Hippocampal formation (tissue), 2 donors: ENCODE measurements around the gene SFT2D2.
A peak's percentile ranks its signal among the peaks of the same experiment; 100 is the strongest.

Experiments used
- DNase-seq, 2 donors: peaks; one replicate each; lab custom pipeline; 2025; lab: John Stamatoyannopoulos, UW

Gene SFT2D2

GRCh38 chr1:168265596-168265995 lies 39.8 kb downstream of the SFT2D2 start:
- DNase-seq, result no peak

DNA sequence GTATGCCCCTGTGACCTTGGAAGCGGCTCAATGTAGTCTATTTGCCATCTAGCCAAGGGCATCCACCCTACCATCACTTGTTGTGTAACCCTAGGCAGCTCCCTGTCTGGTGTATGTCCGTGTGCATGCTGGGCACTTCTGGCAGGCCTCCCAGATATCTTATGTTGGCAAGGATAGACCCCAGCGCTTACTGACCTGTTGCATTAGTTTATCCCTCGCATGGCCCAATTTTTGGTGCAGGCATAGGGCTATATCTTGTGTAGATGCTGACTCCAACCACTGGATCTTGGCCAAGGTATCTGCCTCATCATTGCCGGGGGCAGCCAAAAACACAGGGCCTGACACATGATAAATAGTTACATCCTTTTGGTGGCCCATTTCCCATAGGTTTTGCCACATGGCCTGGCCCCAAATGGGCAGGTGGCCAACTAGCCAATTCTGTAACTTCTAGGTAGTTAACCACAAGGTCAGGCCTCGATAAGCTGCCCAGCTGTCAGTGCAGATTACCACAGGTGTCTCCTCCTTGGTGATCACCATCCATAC lies 40.9 kb downstream of the SFT2D2 start:
- DNase-seq, result no peak

- DNase-seq, result no peak
These were observed 45.8 kb downstream of the SFT2D2 start for GRCh38 chr1:168271636-168272035.

DNA sequence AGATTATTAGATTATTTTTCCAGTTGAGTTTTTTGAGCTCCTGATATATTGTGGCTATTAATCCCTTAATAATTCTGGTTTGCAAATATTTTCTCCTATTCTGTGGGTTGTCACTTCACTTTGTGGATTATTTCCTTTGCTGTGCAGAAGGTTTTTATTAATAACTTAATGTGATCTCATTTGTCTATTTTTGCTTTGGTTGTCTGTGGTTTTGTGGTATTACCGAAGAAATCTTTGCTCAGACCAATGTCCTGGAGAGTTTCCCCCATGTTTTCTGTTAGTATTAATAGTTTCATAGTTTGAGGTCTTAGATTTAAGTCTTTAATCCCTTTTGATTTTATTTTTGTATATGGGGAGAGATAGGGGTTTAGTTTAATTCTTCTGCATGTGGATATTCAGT lies 47.8 kb downstream of the SFT2D2 start:
- no peak for DNase-seq

GRCh38 chr1:168279253-168279652 lies 53.4 kb downstream of the SFT2D2 start:
- DNase-seq, result no peak

DNA sequence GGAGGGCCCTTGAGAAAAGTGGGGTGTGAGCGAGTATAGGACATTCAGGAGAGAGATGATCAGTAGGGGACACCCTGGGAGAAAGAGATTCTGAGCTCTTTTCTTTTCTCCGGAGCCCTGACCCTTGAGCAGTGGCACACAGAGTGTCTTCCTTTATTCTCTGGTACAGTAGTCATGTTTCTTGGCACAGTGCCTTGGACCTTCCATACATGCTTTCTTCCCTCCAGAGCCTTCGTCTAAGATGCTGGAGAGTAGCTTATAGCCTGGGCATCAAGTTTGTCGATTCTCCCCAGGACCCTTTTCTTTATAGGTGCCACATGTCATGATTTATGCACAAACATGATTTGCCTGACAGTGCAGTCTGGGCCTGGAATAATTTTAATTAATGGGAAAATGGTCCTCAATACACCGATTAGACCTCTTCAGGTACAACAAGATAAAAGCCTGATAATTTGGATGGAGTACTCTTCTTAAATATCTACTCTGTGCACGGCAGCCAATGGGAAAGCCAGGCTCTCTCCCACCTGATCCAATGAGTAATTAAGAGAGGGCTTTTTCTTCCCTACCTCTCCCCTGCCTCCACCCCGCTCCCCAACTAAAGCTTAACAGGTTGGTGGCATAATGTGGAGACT lies 54.6 kb downstream of the SFT2D2 start, which contains the start of gene TBX19:
TBX19 (plus strand) TSS at position 582 of the 632 bp plus-strand sequence. CDS start 214 bp downstream, outside the sequence.
- no peak for DNase-seq

DNA sequence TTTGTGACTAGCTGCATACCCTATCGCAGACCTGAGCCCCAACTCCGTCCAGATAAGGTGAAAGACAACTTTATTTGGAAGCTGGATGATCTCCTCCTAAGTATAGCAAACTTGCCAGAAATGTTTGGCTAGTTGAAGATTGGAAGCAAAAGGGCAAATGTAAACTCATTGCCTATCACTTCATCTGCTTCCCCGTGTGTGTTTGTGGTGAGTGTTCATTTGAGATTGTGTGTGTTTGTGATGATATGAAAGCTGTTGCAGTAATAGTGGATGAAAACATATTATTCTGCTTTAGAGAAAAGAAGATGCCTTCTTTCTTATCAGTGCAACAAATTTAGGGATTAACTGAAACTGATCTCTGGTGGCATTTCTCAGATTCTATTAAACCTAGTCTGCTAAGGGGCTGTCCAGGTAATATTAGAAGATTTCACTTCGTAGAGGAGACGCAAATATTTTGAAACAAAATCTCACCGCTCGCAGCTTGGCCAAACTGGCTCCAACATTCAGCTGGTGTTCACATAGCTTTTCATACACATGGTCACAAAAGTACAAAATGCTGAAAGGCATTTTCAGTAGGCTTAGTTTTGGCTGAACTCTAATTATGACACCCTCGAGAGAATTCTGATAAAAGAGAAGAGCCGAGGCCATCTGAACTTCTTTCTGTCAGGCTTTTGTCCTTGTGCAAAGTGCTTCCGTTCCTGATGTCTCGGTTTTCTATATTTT lies 56.0 kb downstream of the SFT2D2 start:
- DNase-seq, result no peak

DNA sequence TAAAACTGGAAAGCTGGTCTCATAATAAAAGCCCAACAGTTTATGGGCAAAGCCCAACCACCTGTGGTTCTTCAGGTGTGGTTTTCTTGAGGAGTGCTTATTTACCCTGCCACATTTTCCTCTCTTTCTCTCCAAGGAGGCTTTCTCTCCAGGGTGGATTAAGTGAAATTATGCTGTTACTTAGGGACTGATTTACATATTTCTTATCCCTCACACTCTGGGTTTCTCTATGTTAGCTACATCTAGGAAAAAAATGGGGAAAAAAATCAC lies 59.7 kb downstream of the SFT2D2 start:
- DNase-seq, result no peak

- no peak for DNase-seq
These were observed 60.4 kb downstream of the SFT2D2 start for GRCh38 chr1:168285971-168286927.

DNA sequence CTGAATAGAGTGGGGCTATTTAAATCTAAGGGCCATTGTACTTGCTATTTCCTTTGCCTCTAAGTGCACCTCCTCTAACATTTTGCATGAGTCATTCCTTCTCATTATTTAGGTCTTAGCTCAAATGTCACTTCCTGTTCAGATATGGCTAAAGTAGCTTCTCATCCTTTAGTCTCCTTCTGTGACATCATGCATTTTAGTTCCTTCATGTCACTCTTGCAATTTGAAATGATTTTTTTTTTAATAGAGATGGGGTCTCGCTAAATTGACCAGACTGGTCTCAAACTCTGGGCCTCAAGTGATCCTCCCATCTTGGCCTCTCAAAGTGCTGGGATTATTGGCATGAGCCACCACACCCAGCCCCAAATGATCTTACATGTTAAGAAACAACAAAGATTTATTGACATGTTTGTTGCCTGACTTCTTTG lies 61.4 kb downstream of the SFT2D2 start:
- DNase-seq, result no peak

DNA sequence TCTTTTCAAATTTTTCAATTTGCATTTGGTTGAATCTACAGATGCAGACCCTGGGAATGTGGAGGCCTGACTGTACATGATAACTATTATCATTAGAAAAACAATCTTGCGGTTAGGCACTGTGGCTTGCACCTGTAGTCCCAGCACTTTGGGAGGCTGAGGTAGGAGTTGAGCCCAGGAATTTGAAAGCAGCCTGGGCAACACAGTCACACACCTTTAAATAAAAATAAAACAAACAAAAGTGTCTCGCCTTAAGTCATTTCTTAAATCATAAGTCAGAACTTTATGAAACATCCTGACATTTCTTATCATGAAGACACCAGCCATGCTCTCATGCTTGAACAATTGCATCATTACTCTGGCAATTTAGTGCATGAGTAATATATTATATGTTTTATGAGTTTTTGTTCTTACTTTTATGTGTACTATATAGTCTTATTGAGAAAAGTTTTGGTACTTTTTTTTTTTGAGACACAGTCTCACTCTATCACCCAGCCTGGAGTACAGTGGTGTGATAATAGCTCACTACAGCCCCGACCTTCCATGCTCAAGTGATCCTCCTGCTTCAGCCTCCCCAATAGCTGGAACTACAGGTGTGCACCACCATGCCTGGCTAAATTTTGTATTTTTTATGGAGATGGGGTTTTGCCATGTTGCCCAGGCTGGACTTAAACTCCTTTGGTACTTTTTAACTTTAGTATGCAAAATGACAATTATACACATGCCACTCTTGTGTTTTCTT lies 62.7 kb downstream of the SFT2D2 start:
- DNase-seq, result no peak

DNA sequence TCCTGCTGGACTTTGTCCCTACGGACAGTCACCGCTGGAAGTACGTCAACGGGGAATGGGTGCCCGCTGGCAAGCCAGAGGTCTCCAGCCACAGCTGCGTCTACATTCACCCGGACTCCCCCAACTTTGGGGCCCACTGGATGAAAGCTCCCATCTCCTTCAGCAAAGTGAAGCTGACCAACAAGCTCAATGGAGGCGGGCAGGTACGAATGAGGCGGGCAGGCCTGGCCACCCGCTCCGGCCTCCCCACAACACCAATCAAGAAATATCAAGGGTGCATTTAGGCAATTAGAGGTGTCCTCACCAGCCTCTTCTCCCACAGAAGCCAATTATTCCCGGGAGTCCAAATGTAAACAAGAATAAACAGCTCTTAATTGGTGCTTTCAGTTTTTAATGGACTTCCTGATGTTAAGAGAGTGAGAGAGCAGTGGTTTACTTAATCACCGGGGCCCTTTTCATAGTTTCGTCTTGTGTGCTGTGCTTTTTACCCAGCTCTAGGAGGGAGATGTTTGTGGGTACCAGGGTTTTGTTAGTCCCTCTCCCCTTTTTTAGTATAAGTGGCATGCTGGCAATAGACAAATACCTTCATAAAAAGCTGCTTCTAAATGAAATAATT lies 65.5 kb downstream of the SFT2D2 start:
- DNase-seq, result no peak

DNA sequence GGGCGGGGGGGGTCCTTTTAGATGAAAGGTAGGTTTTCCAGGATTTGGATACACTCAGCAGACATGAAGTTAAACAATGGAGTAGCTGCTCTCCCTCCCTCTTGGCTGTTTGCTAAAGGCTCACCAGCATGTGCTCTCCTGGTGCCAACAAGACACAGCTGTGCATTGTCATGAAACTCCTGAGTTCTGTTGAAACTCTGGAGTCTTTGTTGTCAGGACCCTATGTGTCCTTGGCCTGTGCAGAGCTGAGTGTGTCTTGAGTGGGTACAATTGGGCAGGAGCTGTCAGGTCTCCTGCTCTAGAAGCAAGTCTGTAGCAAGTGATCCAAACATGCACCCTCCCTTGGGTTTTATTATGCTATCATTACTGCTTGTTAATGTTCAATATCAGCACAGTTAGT lies 67.6 kb downstream of the SFT2D2 start:
- no peak for DNase-seq

DNA sequence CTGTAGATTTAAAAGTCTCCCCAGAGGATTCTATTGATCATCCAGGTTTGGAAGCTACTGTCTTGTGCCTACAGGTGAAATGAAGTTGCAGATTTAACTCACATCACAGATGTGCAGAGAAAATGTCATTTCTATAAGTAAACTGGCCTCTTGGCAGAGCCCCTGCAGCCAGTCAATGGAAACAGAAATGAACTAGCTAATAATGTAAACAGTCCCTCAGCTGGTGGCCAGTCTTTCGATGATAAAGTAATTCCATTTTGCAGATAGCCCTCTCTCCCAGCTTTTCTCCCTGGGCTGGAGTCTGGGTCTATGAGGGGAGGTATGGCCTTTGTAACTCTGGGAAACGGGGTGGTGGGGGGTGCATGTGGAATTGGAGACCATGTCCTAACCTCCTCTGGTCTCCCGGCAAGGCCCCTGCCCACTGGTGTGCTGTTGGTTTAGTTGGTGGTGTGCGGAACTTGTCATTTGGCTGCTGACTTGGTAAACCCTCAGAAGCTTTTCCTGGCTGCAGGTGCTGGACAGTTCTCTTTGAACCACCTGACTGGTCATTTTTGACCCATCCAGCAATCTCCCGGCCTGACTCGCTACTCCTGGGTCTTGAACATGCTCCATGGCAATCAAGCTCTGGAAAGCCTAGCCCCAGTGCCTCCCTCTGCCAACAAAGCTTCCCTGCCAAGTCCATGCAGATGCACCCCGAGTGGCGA lies 69.8 kb downstream of the SFT2D2 start:
- no peak for DNase-seq

DNA sequence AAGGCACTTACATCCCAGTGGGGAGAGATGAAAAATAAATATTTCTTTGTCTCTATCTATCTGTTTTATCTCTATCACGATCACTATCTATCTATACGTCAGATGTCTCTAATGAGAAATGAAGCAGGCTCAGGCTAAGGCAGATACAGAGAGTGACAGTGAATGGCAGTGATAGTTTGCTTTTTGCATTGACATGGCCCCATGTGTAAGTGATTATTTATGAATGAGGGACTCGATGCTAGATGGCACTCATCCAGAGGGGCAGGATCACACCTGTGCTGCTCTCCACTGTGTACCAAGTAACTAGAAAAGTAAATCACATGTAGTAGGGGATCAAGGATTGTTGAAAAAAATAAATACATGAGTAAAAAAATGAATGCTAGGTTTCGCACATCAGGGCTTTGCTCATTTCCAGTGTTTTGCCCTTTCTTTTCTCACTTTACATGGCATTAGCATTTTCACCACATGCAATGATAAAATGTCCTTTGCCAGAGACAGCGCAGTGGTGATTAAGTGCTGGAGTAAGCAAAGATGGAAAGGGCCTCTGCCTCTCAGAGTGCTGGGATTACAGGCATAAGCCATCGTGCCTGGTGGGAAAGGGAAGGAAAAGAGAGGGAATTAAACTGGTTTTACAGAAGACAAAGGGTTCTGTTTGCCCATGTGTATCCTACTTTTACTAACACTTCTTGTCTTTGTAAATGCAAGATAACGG lies 71.4 kb downstream of the SFT2D2 start:
- DNase-seq, result no peak

DNA sequence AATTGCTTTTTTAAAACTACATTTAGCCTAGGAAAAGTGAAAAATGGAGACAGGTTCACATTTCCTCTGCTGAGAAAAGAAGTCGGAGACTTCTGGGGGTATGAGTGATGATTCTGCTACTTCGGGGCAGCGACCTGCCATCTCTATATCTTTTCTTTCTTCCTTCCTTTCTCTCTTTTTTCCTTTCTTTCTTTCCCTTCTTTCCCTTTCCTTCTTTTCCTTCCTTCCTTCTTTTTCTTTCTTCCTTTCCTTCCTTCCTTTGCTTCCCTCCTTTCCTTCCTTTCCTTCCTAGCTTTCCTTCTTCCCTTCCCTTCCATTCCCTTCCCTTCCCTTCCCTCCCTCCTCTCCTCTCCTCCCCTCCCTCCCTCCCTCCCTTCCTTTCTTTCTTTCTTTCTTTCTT lies 72.6 kb downstream of the SFT2D2 start:
- DNase-seq, result no peak

GRCh38 chr1:168300626-168301025 lies 74.8 kb downstream of the SFT2D2 start:
- peak in 1 of 2 donors; percentile 30 for DNase-seq

- DNase-seq, result no peak
These were observed 76.0 kb downstream of the SFT2D2 start for GRCh38 chr1:168301664-168302320.
